Natural killer cell (primary cell): ENCODE results near the gene PLEKHN1. TPM values are rescaled to one million over a fixed set of nuclear protein-coding genes. Genes with fewer than 3 reads are reported as not detected.
"Not testable (repeated sequence)": the region's sequence is repeated elsewhere in the genome, so short reads cannot be mapped to it uniquely, and the experiment has no call there.

ENCODE experiments used
- ATAC-seq, 3 donors: fragments of 150-1000 bp in 2 of 3; fragments of 200-7000 bp in 1 of 3; cut with Tn5 transposase; 1 replicate in 1 of 3; 2 replicates in 2 of 3; pipeline ENCODE4 v1.10.0; 2021; ENCODE audit warnings: mild to moderate bottlenecking in 2 of 3, moderate library complexity in 2 of 3
- DNase-seq, 2 donors: peaks; one replicate each; pipeline versions ENCODE4 v3.0.0 to v3.0.0-alpha.2; 2013 to 2021; ENCODE audit warnings: mixed read lengths in 1 of 2
- H3K27ac ChIP-seq: one replicate; pipeline ENCODE4 v1.5.1; 2013; ENCODE audit warnings: mild to moderate bottlenecking, low read length
- H3K27me3 ChIP-seq: one replicate; pipeline ENCODE4 v1.6.1; 2013; ENCODE audit warnings: low read length; ENCODE audit not compliant: control insufficient read depth, insufficient read depth
- H3K36me3 ChIP-seq: one replicate; pipeline ENCODE4 v1.6.1; 2013; ENCODE audit warnings: low read length; ENCODE audit not compliant: control insufficient read depth, insufficient read depth
- H3K4me1 ChIP-seq: one replicate; pipeline ENCODE4 v1.6.1; 2013; ENCODE audit warnings: low read length; ENCODE audit not compliant: control insufficient read depth, insufficient read depth
- H3K4me3 ChIP-seq: one replicate; pipeline ENCODE4 v1.5.1; 2013; ENCODE audit warnings: low read length
- H3K9me3 ChIP-seq: one replicate; pipeline ENCODE4 v1.6.1; 2013; ENCODE audit warnings: low read length; ENCODE audit not compliant: control insufficient read depth, insufficient read depth
- H3K27ac Mint-ChIP-seq, 2 donors: one replicate each; pipeline ENCODE4 v1.8.0; 2022; ENCODE audit warnings: mild to moderate bottlenecking in 2 of 2, mixed read lengths in 2 of 2, moderate library complexity in 1 of 2
- H3K27me3 Mint-ChIP-seq, 2 donors: one replicate each; pipeline ENCODE4 v1.8.0; 2022; ENCODE audit warnings: low read depth in 2 of 2, mixed read lengths in 2 of 2
- H3K36me3 Mint-ChIP-seq: one replicate; pipeline ENCODE4 v1.8.0; 2022; ENCODE audit warnings: mixed read lengths
- H3K4me1 Mint-ChIP-seq, 2 donors: one replicate each; pipeline ENCODE4 v1.8.0; 2022; ENCODE audit warnings: mixed read lengths in 2 of 2
- H3K4me3 Mint-ChIP-seq: one replicate; pipeline ENCODE4 v1.8.0; 2022; ENCODE audit warnings: mild to moderate bottlenecking, moderate library complexity, mixed read lengths
- H3K9me3 Mint-ChIP-seq, 2 donors: one replicate each; pipeline ENCODE4 v1.8.0; 2022; ENCODE audit warnings: mixed read lengths in 2 of 2
- WGBS: methylation state at CpG from one replicate; pipeline ENCODE4 v1.1.7; 2013; ENCODE audit warnings: missing lambda C conversion rate; ENCODE audit not compliant: insufficient coverage; 5-methylcytosine and 5-hydroxymethylcytosine counted together
- intact Hi-C: fragments of 100-400 bp; cut with micrococcal nuclease; formaldehyde crosslinking; loops from one replicate; pipeline ENCODE4 v1.14.2; 2022
- total RNA-seq, 4 donors: library from RNA; stranded (reverse); fragments of 120-200 nt in 1 of 4; gene quantifications; one replicate each; pipeline versions ENCODE4 v1.2.3 to v1.2.4, GENCODE V29; 2013 to 2022
- TF ChIP-seq, protein P1 (sequence below): fragments of 200-600 bp; IDR thresholded peaks from one replicate; pipeline ENCODE4 v1.8.0; 2022; ENCODE audit warnings: antibody characterized with exemption

PLEKHN1 gene
- total RNA-seq, 3 donors from 2014 or later (not counting 1 experiment from before 2014, with no cell fraction given): 1.3 to 1.9 (median 1.3) TPM

- no peaks in the 10 kb centered on the region for H3K9me3 Mint-ChIP-seq
- peaks cover 30 to 37% of the 10 kb centered on the region in 2 donors for H3K27me3 Mint-ChIP-seq
- H3K27me3 ChIP-seq: no peaks in the 10 kb centered on the region
- no peak overlapping the region for H3K27ac Mint-ChIP-seq
- TF ChIP-seq, protein P1, sequence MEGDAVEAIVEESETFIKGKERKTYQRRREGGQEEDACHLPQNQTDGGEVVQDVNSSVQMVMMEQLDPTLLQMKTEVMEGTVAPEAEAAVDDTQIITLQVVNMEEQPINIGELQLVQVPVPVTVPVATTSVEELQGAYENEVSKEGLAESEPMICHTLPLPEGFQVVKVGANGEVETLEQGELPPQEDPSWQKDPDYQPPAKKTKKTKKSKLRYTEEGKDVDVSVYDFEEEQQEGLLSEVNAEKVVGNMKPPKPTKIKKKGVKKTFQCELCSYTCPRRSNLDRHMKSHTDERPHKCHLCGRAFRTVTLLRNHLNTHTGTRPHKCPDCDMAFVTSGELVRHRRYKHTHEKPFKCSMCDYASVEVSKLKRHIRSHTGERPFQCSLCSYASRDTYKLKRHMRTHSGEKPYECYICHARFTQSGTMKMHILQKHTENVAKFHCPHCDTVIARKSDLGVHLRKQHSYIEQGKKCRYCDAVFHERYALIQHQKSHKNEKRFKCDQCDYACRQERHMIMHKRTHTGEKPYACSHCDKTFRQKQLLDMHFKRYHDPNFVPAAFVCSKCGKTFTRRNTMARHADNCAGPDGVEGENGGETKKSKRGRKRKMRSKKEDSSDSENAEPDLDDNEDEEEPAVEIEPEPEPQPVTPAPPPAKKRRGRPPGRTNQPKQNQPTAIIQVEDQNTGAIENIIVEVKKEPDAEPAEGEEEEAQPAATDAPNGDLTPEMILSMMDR: no peak
- H3K4me3 ChIP-seq: no peak overlapping the region
- H3K27ac ChIP-seq: no peak overlapping the region
- no peaks in the 10 kb centered on the region for H3K36me3 ChIP-seq
- WGBS: 80% methylated on average over 13 of the region's 13 CpGs
- intact Hi-C loops: no loop called here
- no peak overlapping the region for H3K4me3 Mint-ChIP-seq
- H3K36me3 Mint-ChIP-seq: no peaks in the 10 kb centered on the region
- H3K4me1 ChIP-seq: no peaks in the 10 kb centered on the region
- no peaks in the 10 kb centered on the region for H3K9me3 ChIP-seq
- H3K4me1 Mint-ChIP-seq: no peaks in the 10 kb centered on the region
- DNase-seq (no peak), ATAC-seq (no peak)
Observed at GRCh38 chr1:985126-985525, 18.8 kb downstream of the PLEKHN1 start.

GRCh38 chr1:988061-988460 is 21.8 kb downstream of the PLEKHN1 start:
- intact Hi-C loops: not testable (repeated sequence)

GRCh38 chr1:991275-991674 is 25.0 kb downstream of the PLEKHN1 start:
- peaks cover 39 to 42% of the 10 kb centered on the region in 2 donors for H3K27me3 Mint-ChIP-seq
- intact Hi-C loops, H3K27ac Mint-ChIP-seq: not testable (repeated sequence)

More at GRCh38 chr1:988061-988460, 21.8 kb downstream of the PLEKHN1 start:
- H3K27ac ChIP-seq, H3K36me3 Mint-ChIP-seq, H3K4me1 ChIP-seq, H3K36me3 ChIP-seq, ATAC-seq, H3K4me3 ChIP-seq, H3K27me3 ChIP-seq, H3K27ac Mint-ChIP-seq, H3K9me3 ChIP-seq, H3K4me1 Mint-ChIP-seq, H3K4me3 Mint-ChIP-seq, H3K9me3 Mint-ChIP-seq, DNase-seq: not testable (repeated sequence)
- peaks cover 41 to 47% of the 10 kb centered on the region in 2 donors for H3K27me3 Mint-ChIP-seq
- 92% methylated on average over 5 of the region's 5 CpGs for WGBS

GRCh38 chr1:991895-992294 is 25.6 kb downstream of the PLEKHN1 start:
- H3K4me3 Mint-ChIP-seq: no peak overlapping the region
- 98% methylated on average over 10 of the region's 10 CpGs for WGBS

More at GRCh38 chr1:991275-991674, 25.0 kb downstream of the PLEKHN1 start:
- not testable (repeated sequence) for H3K36me3 Mint-ChIP-seq, H3K4me1 Mint-ChIP-seq, H3K36me3 ChIP-seq, H3K27ac ChIP-seq, H3K9me3 ChIP-seq, ATAC-seq, H3K4me1 ChIP-seq, DNase-seq, H3K27me3 ChIP-seq, H3K9me3 Mint-ChIP-seq, H3K4me3 ChIP-seq, H3K4me3 Mint-ChIP-seq
- 75% methylated on average over 6 of the region's 6 CpGs for WGBS

More at GRCh38 chr1:991895-992294, 25.6 kb downstream of the PLEKHN1 start:
- TF ChIP-seq, protein P1: no peak
- peaks cover 0 to 5% of the 10 kb centered on the region in 2 donors for H3K4me1 Mint-ChIP-seq
- H3K36me3 Mint-ChIP-seq: no peaks in the 10 kb centered on the region
- peaks cover 37 to 41% of the 10 kb centered on the region in 2 donors for H3K27me3 Mint-ChIP-seq
- no peak overlapping the region for H3K4me3 ChIP-seq
- no peaks in the 10 kb centered on the region for H3K36me3 ChIP-seq
- H3K27me3 ChIP-seq: peaks cover 8% of the 10 kb centered on the region
- no peaks in the 10 kb centered on the region for H3K9me3 ChIP-seq
- H3K9me3 Mint-ChIP-seq: no peaks in the 10 kb centered on the region
- no peak overlapping the region for H3K27ac ChIP-seq
- intact Hi-C loops: no loop called here
- ATAC-seq: no peak
- H3K27ac Mint-ChIP-seq: no peak overlapping the region
- DNase-seq: no peak
- peaks cover 9% of the 10 kb centered on the region for H3K4me1 ChIP-seq
